GM12875 (cell line): ENCODE results near the gene TMPRSS7.
A peak's percentile ranks its signal among the peaks of the same experiment; 100 is the strongest.

ENCODE experiments used
- H3K4me3 ChIP-seq: one replicate; pipeline ENCODE4 v1.5.1; 2011; ENCODE audit warnings: low read depth, low read length, control low read depth
- CTCF ChIP-seq: IDR thresholded peaks from 2 replicates; pipeline ENCODE4 v1.5.1; 2011; ENCODE audit warnings: low read depth, mild to moderate bottlenecking, control low read depth, inconsistent platforms, low read length, moderate library complexity, borderline replicate concordance; ENCODE audit not compliant: insufficient read depth

TMPRSS7 gene

GRCh38 chr3:112129925-112130637 lies 95.5 kb downstream of the TMPRSS7 start:
- no peak for TF ChIP-seq CTCF
- H3K4me3 ChIP-seq: peak overlapping the region; percentile 80

GRCh38 chr3:112130638-112130993 lies 96.1 kb downstream of the TMPRSS7 start:
- peak overlapping the region; percentile 80 for H3K4me3 ChIP-seq
- TF ChIP-seq CTCF: no peak
